ENCODE data around the gene CHI3L1. TPM values are rescaled to one million over a fixed set of nuclear protein-coding genes. Genes with fewer than 3 reads are reported as not detected.
"Not testable (repeated sequence)": the region's sequence is repeated elsewhere in the genome, so short reads cannot be mapped to it uniquely, and the experiment has no call there.

Gene CHI3L1
- total RNA-seq (2022): 0.75 and 0.88 TPM in 2 replicates
- percentile 16 among the genes with signal in this experiment for Bru-seq, nascent RNA
- BruChase-seq, experiment 1, labeled RNA remaining after a 6-hour chase: percentile 18 among the genes with signal in this experiment
- percentile 24 among the genes with signal in this experiment for BruChase-seq, experiment 2, labeled RNA remaining after a 2-hour chase
- long read RNA-seq, partial matches to known transcripts: 0 of 3 reads
- long read RNA-seq, other reads (novel, unspliced or antisense): 1 of 3 reads

DNA sequence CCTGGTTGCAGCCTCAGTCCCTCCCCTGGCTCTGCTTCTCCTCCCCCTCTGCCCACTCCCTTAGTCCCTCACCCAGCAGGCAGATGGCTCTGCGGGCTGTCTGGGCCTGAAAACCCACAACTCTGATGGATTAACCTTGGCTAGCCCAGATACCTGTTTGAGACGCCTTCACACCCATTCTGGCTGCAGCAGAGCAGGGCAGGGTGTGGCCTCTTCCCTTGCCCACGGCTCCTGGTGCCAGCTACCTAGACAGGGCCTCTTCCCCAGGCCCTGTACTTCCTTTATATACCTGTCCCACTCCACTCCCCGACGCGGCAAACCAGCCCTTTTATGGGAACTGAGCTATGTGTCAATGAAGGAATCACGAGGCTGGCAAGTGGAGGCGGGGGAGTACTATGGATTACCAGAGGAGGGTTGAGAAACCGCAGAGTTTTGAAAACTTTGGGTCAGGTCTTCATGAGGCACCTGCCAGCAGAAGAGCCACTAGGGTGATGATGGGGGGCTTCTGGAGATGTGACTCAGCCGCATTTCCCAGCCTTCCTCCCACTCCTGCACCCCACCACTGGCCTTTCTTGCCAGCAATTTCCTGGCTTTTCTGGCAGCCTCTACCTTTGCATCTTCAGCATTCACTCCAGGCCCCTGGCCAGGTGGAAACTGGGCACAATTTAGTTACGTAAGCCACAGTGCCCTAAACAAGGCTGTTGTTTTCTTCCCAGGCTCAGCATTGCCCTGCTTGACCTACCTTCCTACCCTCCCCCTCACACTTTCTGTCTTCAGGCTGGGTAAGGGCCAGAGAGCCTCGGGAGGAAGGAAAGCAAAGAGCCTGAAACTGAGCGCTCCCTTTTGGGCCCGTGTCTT lies at the start of gene CHI3L1:
TSS of gene CHI3L1 (minus strand) at position 259 of the 858 bp plus-strand sequence. CDS start at position 178, 81 bp downstream.
- POLR2A ChIA-PET: interaction anchor here (0.9 to 2.2 kb wide), 3 partner anchors 10 to 49 kb away, joined by 3 to 10 read pairs (median 3); no protein-coding TSS in a partner anchor
- no peak within 1 kb of the TSS for H3K27ac Mint-ChIP-seq (ENCODE audit: low read depth, unreplicated experiment)

GRCh38 chr1:203234901-203235300 lies 48.4 kb upstream of the CHI3L1 start:
- H3K9me3 Mint-ChIP-seq (ENCODE audit: unreplicated experiment): peaks cover 30% of the 10 kb centered on the region
- H3K4me1 Mint-ChIP-seq (ENCODE audit: insufficient read depth, unreplicated experiment); H3K36me3 Mint-ChIP-seq (ENCODE audit: insufficient read depth, unreplicated experiment); BruUV-seq (replicated peaks); POLR2A ChIA-PET; H3K4me3 Mint-ChIP-seq (ENCODE audit: unreplicated experiment); DNase-seq (ENCODE audit: unreplicated experiment); intact Hi-C loops (cut with micrococcal nuclease); H3K27ac Mint-ChIP-seq (ENCODE audit: low read depth, unreplicated experiment): not testable (repeated sequence)
- CTCF ChIA-PET: interaction anchor here (0.6 to 3.6 kb wide), 5 partner anchors 9 to 195 kb away, joined by 3 to 27 read pairs (median 11); no protein-coding TSS in a partner anchor
- H3K27me3 Mint-ChIP-seq (ENCODE audit: insufficient read depth, unreplicated experiment): peaks cover 51% of the 10 kb centered on the region

More for the DNA sequence above, at the start of gene CHI3L1:
- CTCF ChIA-PET: interaction anchor here (0.6 to 5.4 kb wide), 10 partner anchors 13 to 516 kb away, joined by 3 to 47 read pairs (median 3); no protein-coding TSS in a partner anchor
- Mint-ChIP-seq H3K4me1 (ENCODE audit: insufficient read depth, unreplicated experiment) (peaks cover 13% of the 10 kb centered on the region), H3K4me3 (ENCODE audit: unreplicated experiment) (no peak within 1 kb of the TSS), H3K27me3 (ENCODE audit: insufficient read depth, unreplicated experiment) (peaks cover 33% of the 10 kb centered on the region), H3K9me3 (ENCODE audit: unreplicated experiment) (no peaks in the 10 kb centered on the region), H3K36me3 (ENCODE audit: insufficient read depth, unreplicated experiment) (no peaks in the 10 kb centered on the region)
- intact Hi-C loops (cut with micrococcal nuclease): no loop called here
- BruUV-seq (replicated peaks): no TSS peak
- peak; percentile 97 for DNase-seq (ENCODE audit: unreplicated experiment)
- TF ChIP-seq, protein P1, sequence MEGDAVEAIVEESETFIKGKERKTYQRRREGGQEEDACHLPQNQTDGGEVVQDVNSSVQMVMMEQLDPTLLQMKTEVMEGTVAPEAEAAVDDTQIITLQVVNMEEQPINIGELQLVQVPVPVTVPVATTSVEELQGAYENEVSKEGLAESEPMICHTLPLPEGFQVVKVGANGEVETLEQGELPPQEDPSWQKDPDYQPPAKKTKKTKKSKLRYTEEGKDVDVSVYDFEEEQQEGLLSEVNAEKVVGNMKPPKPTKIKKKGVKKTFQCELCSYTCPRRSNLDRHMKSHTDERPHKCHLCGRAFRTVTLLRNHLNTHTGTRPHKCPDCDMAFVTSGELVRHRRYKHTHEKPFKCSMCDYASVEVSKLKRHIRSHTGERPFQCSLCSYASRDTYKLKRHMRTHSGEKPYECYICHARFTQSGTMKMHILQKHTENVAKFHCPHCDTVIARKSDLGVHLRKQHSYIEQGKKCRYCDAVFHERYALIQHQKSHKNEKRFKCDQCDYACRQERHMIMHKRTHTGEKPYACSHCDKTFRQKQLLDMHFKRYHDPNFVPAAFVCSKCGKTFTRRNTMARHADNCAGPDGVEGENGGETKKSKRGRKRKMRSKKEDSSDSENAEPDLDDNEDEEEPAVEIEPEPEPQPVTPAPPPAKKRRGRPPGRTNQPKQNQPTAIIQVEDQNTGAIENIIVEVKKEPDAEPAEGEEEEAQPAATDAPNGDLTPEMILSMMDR (IDR thresholded peaks at IDR 0.05; ENCODE audit: unreplicated experiment): no peak

DNA sequence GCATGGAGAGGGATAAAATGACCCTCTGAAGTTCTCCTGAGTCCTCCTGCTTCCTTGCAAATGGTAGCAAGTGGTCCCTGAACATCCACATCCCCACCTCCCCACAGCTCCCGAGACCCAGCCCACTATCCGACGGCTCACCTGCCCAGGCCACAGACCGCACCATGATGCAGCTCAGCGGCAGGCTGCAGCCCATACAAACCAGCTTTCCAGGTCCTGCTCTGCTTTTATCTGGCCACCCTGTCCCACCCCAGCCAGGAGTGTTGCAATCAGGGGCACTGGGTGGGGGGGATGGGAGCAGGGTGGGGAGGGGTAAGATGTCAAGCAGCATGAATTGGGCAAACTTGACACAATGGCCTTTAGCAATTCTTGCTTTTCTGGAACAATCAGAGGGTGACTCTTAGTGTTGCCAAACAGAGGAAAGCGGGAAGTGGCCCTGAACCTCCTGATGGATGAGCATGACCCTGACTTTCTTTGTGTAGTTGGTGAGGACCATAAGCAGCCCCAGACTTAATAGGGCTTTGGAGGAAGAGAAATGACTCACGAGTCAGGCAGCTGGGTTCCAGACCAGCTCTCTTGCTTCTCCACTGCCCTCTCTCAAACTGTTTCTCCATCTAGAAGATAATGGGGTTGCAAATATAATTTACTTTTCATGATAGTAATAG lies 43.1 kb upstream of the CHI3L1 start, which contains the start of gene CHIT1:
TSS of gene CHIT1 (minus strand) at position 203 of the 665 bp plus-strand sequence. CDS start at position 166, 37 bp downstream.
- POLR2A ChIA-PET: no interaction called here
- no peak within 1 kb of the TSS for H3K4me3 Mint-ChIP-seq (ENCODE audit: unreplicated experiment)
- CTCF ChIA-PET: interaction anchor here (2.0 kb wide), 1 partner anchor 14 kb away, joined by 5 read pairs; no protein-coding TSS in a partner anchor
- peaks cover 81% of the 10 kb centered on the region for H3K27me3 Mint-ChIP-seq (ENCODE audit: insufficient read depth, unreplicated experiment)
- BruUV-seq (replicated peaks): no TSS peak
- no peaks in the 10 kb centered on the region for H3K4me1 Mint-ChIP-seq (ENCODE audit: insufficient read depth, unreplicated experiment)
- TF ChIP-seq, protein P1 (IDR thresholded peaks at IDR 0.05; ENCODE audit: unreplicated experiment): no peak
- H3K9me3 Mint-ChIP-seq (ENCODE audit: unreplicated experiment): peaks cover 11% of the 10 kb centered on the region
- DNase-seq (ENCODE audit: unreplicated experiment): no peak
- H3K27ac Mint-ChIP-seq (ENCODE audit: low read depth, unreplicated experiment): no peak within 1 kb of the TSS
- H3K36me3 Mint-ChIP-seq (ENCODE audit: insufficient read depth, unreplicated experiment): no peaks in the 10 kb centered on the region
- intact Hi-C loops (cut with micrococcal nuclease): no loop called here

DNA sequence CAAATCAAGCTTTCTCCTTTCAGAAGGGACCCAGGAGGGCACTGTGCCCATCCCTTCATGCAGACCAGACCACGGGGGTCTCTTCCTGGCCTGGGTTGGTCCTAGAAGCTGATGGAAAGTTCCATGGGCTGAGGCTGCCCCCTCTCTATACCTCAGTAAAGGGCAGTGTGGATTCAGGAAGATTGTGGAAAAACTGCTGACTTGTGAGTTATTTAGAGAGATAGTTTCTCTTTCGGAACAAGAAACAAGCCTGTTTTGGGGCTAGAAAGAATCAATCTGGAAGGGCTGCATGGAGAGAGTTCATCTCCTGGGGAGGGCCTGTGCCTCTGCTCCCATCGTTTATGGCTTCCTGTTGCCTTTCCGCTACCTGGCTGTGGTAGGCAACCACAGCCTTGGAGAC lies 42.2 kb upstream of the CHI3L1 start:
- CTCF ChIA-PET: interaction anchor here (0.9 to 18.5 kb wide), 6 partner anchors 12 to 189 kb away, joined by 3 to 702 read pairs (median 8); no protein-coding TSS in a partner anchor
- POLR2A ChIA-PET: interaction anchor here (0.6 kb wide), 1 partner anchor 346 kb away, joined by 3 read pairs; no protein-coding TSS in a partner anchor
- H3K9me3 Mint-ChIP-seq (ENCODE audit: unreplicated experiment): peaks cover 2% of the 10 kb centered on the region
- no TSS peak for BruUV-seq (replicated peaks)
- intact Hi-C loops (cut with micrococcal nuclease): no loop called here
- H3K4me1 Mint-ChIP-seq (ENCODE audit: insufficient read depth, unreplicated experiment): no peaks in the 10 kb centered on the region
- no peak overlapping the region for H3K27ac Mint-ChIP-seq (ENCODE audit: low read depth, unreplicated experiment)
- no peak for DNase-seq (ENCODE audit: unreplicated experiment)
- TF ChIP-seq, protein P1 (IDR thresholded peaks at IDR 0.05; ENCODE audit: unreplicated experiment): no peak
- H3K36me3 Mint-ChIP-seq (ENCODE audit: insufficient read depth, unreplicated experiment): no peaks in the 10 kb centered on the region
- H3K4me3 Mint-ChIP-seq (ENCODE audit: unreplicated experiment): no peak overlapping the region
- peaks cover 82% of the 10 kb centered on the region for H3K27me3 Mint-ChIP-seq (ENCODE audit: insufficient read depth, unreplicated experiment)

All from MCF 10A (cell line).